SK-N-SH (cell line): ENCODE data around the gene NLGN1. TPM values are rescaled to one million over a fixed set of nuclear protein-coding genes. Genes with fewer than 3 reads are reported as not detected.
A peak's percentile ranks its signal among the peaks of the same experiment; 100 is the strongest.

Experiments used
- CTCF ChIA-PET: fragments of 300-600, 350-600 bp; formaldehyde crosslinking; extraction: SDS; loops from one replicate; lab custom pipeline; 2021; lab: Yijun Ruan, JAX
- POLR2A ChIA-PET: fragments of 350-600 bp; sonication (Branson Sonifier 250); formaldehyde crosslinking; extraction: SDS; loops from one replicate; lab custom pipeline; 2020; ENCODE audit warnings: antibody characterized with exemption, inconsistent platforms; lab: Yijun Ruan, JAX
- DNase-seq: peaks from one replicate; pipeline ENCODE4 v3.0.0; 2012
- H2AFZ ChIP-seq: fragments of 200-600 bp; sonication (generic); 2 replicates; pipeline ENCODE4 v1.8.1; 2016; ENCODE audit warnings: antibody characterized with exemption, mild to moderate bottlenecking, low read depth
- H3F3A ChIP-seq: fragments of 200-600 bp; sonication (generic); replicated peaks from 2 replicates; pipeline ENCODE3; 2016; ENCODE audit warnings: antibody characterized with exemption, mild to moderate bottlenecking; ENCODE audit not compliant: insufficient read depth
- H3K27ac ChIP-seq, 2 experiments: fragments of 200-500 bp in 1 of 2; fragments of 200-600 bp in 1 of 2; sonication (Bioruptor generic) in 1 of 2; sonication (generic), shearing (Covaris generic) in 1 of 2; 2 replicates each; pipeline versions ENCODE4 v1.5.1 to v1.6.1; 2014 to 2016; ENCODE audit warnings: low read depth in 2 of 2, inconsistent platforms in 1 of 2, low read length in 1 of 2, mild to moderate bottlenecking in 1 of 2, mixed read lengths in 1 of 2
- H3K27me3 ChIP-seq: fragments of 200-600 bp; sonication (generic), shearing (Covaris generic); 2 replicates; pipeline ENCODE4 v1.6.1; 2016; ENCODE audit warnings: mixed run types; ENCODE audit not compliant: insufficient read depth
- H3K36me3 ChIP-seq, 2 experiments: fragments of 200-500 bp in 1 of 2; fragments of 200-600 bp in 1 of 2; sonication (Bioruptor generic) in 1 of 2; sonication (generic) in 1 of 2; replicated peaks in 1 of 2; 2 replicates each; pipeline versions ENCODE3 to v1.5.1; 2014 to 2016; ENCODE audit warnings: low read length in 1 of 2, mild to moderate bottlenecking in 1 of 2; ENCODE audit not compliant: insufficient read depth in 2 of 2, control insufficient read depth in 1 of 2
- H3K4me1 ChIP-seq, 2 experiments: fragments of 200-500 bp in 1 of 2; fragments of 200-600 bp in 1 of 2; sonication (Bioruptor generic) in 1 of 2; sonication (generic), shearing (Covaris generic) in 1 of 2; 2 replicates each; pipeline versions ENCODE4 v1.5.1 to v1.6.1; 2014 to 2016; ENCODE audit warnings: low read depth in 1 of 2, low read length in 1 of 2, mixed run types in 1 of 2; ENCODE audit not compliant: insufficient read depth in 2 of 2, control insufficient read depth in 1 of 2
- H3K4me2 ChIP-seq: fragments of 200-600 bp; sonication (generic), shearing (Covaris generic); 2 replicates; pipeline ENCODE4 v1.6.1; 2017; ENCODE audit warnings: mixed run types
- H3K4me3 ChIP-seq, 2 experiments: fragments of 200-500 bp in 1 of 2; fragments of 200-600 bp in 1 of 2; sonication (Bioruptor generic) in 1 of 2; sonication (generic), shearing (Covaris generic) in 1 of 2; 2 replicates each; pipeline versions ENCODE4 v1.5.1 to v1.8.1; 2014 to 2016; ENCODE audit warnings: low read depth in 2 of 2, inconsistent platforms in 1 of 2, low read length in 1 of 2, mild to moderate bottlenecking in 1 of 2, mixed read lengths in 1 of 2, moderate library complexity in 1 of 2
- H3K79me2 ChIP-seq: fragments of 200-600 bp; sonication (generic); 2 replicates; pipeline ENCODE4 v1.8.1; 2017; ENCODE audit warnings: mild to moderate bottlenecking; ENCODE audit not compliant: insufficient read depth
- H3K9ac ChIP-seq: fragments of 200-600 bp; sonication (generic); 2 replicates; pipeline ENCODE4 v1.6.1; 2017; ENCODE audit warnings: mixed run types
- H3K9me2 ChIP-seq: fragments of 200-600 bp; sonication (generic); 2 replicates; pipeline ENCODE4 v1.6.1; 2017; ENCODE audit warnings: mixed run types
- H3K9me3 ChIP-seq: fragments of 200-600 bp; sonication (generic); 2 replicates; pipeline ENCODE4 v1.6.1; 2017; ENCODE audit warnings: mixed run types, mild to moderate bottlenecking, moderate library complexity
- H4K20me1 ChIP-seq: fragments of 200-600 bp; sonication (generic); 2 replicates; pipeline ENCODE4 v1.6.1; 2017; ENCODE audit warnings: mild to moderate bottlenecking, mixed run types; ENCODE audit not compliant: insufficient read depth
- CHD2 ChIP-seq: fragments of 150-350 bp; IDR thresholded peaks from 2 replicates; pipeline ENCODE4 v1.6.1; 2018; ENCODE audit warnings: low read length; ENCODE audit not compliant: partially characterized antibody
- ELF1 ChIP-seq: IDR thresholded peaks from 2 replicates; pipeline ENCODE4 v1.4.0; 2012
- EZH2phosphoT487 ChIP-seq: fragments of 200-600 bp; sonication (generic); IDR thresholded peaks from 2 replicates; pipeline ENCODE4 v1.6.1; 2017; ENCODE audit warnings: low read depth, mixed run types, mild to moderate bottlenecking, antibody characterized with exemption, moderate library complexity, borderline replicate concordance
- FOSL2 ChIP-seq: IDR thresholded peaks from 2 replicates; pipeline ENCODE4 v1.4.0; 2012; ENCODE audit warnings: low read depth, mild to moderate bottlenecking, moderate library complexity, borderline replicate concordance
- FOXJ3 ChIP-seq: sonication (generic); formaldehyde crosslinking; IDR thresholded peaks from 2 replicates; pipeline ENCODE4 v1.5.1; 2020; ENCODE audit warnings: mild to moderate bottlenecking, missing genetic modification reagents
- FOXM1 ChIP-seq: IDR thresholded peaks from 2 replicates; pipeline ENCODE4 v1.4.0; 2012; ENCODE audit warnings: low read depth, mild to moderate bottlenecking
- MEF2A ChIP-seq: IDR thresholded peaks from 2 replicates; pipeline ENCODE4 v1.4.0; 2012; ENCODE audit warnings: low read depth, borderline replicate concordance
- MXI1 ChIP-seq: IDR thresholded peaks from 2 replicates; pipeline ENCODE4 v1.6.1; 2012; ENCODE audit warnings: mild to moderate bottlenecking, low read depth, low read length, improper control_type of control experiment
- NFIC ChIP-seq: IDR thresholded peaks from 2 replicates; pipeline ENCODE4 v1.4.0; 2012; ENCODE audit warnings: borderline replicate concordance
- POLR2AphosphoS5 ChIP-seq: IDR thresholded peaks from 2 replicates; pipeline ENCODE4 v1.6.1; 2012; ENCODE audit warnings: low read depth, low read length
- RAD21 ChIP-seq: IDR thresholded peaks from 2 replicates; pipeline ENCODE4 v1.6.1; 2012; ENCODE audit warnings: mild to moderate bottlenecking, low read length
- RCOR1 ChIP-seq: fragments of 150-350 bp; IDR thresholded peaks from 2 replicates; pipeline ENCODE4 v1.6.1; 2017; ENCODE audit warnings: antibody characterized with exemption, low read length
- RFX5 ChIP-seq: IDR thresholded peaks from 2 replicates; pipeline ENCODE4 v1.6.1; 2012; ENCODE audit warnings: mild to moderate bottlenecking, improper control_type of control experiment, low read length
- RXRA ChIP-seq: IDR thresholded peaks from 2 replicates; pipeline ENCODE4 v1.4.0; 2012; ENCODE audit warnings: low read depth, mild to moderate bottlenecking, borderline replicate concordance
- SIN3A ChIP-seq: IDR thresholded peaks from 2 replicates; pipeline ENCODE4 v1.6.1; 2012; ENCODE audit warnings: low read depth, mild to moderate bottlenecking, low read length, moderate library complexity, borderline replicate concordance
- SMC3 ChIP-seq: IDR thresholded peaks from 2 replicates; pipeline ENCODE4 v1.6.1; 2012; ENCODE audit warnings: low read depth, low read length, improper control_type of control experiment
- TAF1 ChIP-seq: IDR thresholded peaks from 2 replicates; pipeline ENCODE4 v1.6.1; 2012; ENCODE audit warnings: low read depth, mild to moderate bottlenecking, low read length, moderate library complexity, borderline replicate concordance
- TCF12 ChIP-seq: IDR thresholded peaks from 2 replicates; pipeline ENCODE4 v1.4.0; 2012
- TEAD4 ChIP-seq: IDR thresholded peaks from 2 replicates; pipeline ENCODE4 v1.4.0; 2012; ENCODE audit warnings: mild to moderate bottlenecking, borderline replicate concordance; ENCODE audit not compliant: insufficient read depth
- YY1 ChIP-seq: IDR thresholded peaks from 2 replicates; pipeline ENCODE4 v1.4.0; 2012; ENCODE audit warnings: low read depth, mild to moderate bottlenecking
- WGBS: methylation state at CpG from one replicate; pipeline ENCODE4 v1.1.6; 2017; ENCODE audit warnings: low lambda C conversion rate; 5-methylcytosine and 5-hydroxymethylcytosine counted together
- polyA plus RNA-seq, 3 experiments: library from polyadenylated mRNA; depleted of rRNA; stranded (reverse); fragments of >200 nt; gene quantifications; 2 replicates each; pipeline ENCODE4 v1.2.3, GENCODE V29; 2012
- TF ChIP-seq, protein P1 (sequence below): fragments of 200-600 bp; sonication (generic); IDR thresholded peaks from 2 replicates; pipeline ENCODE4 v1.6.1; 2017; ENCODE audit warnings: antibody characterized with exemption, mild to moderate bottlenecking, moderate library complexity
- TF ChIP-seq, protein P2 (sequence below): IDR thresholded peaks from 2 replicates; pipeline ENCODE4 v1.4.0; 2012; ENCODE audit warnings: low read depth
- TF ChIP-seq, protein P3 (sequence below): IDR thresholded peaks from 2 replicates; pipeline ENCODE4 v1.4.0; 2012; ENCODE audit warnings: low read depth, borderline replicate concordance
- TF ChIP-seq, protein P4 (sequence below): fragments of 150-350 bp; IDR thresholded peaks from 2 replicates; pipeline ENCODE4 v1.6.1; 2017; ENCODE audit warnings: antibody characterized with exemption, low read length, low read depth, borderline replicate concordance

Gene NLGN1
- polyA plus RNA-seq, 1 of the 3 experiments (the other 2 are of a cell fraction), result 1.5 TPM

DNA sequence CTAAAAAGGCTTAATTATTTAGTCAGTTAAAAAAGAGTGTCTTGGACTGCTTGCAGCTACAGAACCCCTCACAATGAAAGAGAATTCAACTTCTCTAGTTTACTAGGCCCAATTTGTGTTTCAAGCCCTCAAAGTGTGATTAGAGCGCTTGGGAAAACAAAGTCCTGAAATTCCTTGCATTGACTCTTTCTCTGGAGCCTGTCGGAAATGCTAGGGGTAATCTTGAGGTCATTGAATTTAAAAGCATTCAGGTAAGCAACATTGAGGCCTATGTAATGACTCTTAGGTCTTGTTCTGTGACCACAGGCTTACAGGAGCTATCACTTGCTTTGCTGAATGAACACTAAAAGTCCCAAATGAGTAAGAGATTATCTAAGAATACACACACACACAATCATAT lies 186.0 kb downstream of the NLGN1 start:
- no peak for DNase-seq
- no peaks in the 10 kb centered on the region for H3K9me3 ChIP-seq
- peaks cover 0 to 5% of the 10 kb centered on the region in 2 experiments; a peak in 2 of 4 replicates for H3K4me1 ChIP-seq
- no peak overlapping the region for H3K4me2 ChIP-seq
- POLR2A ChIA-PET, result no interaction called here
- no peak overlapping the region for H3K4me3 ChIP-seq
- no peaks in the 10 kb centered on the region for H4K20me1 ChIP-seq
- no peaks in the 10 kb centered on the region for H3K9me2 ChIP-seq
- CTCF ChIA-PET, result interaction anchor here (0.9 to 1.2 kb wide), 3 partner anchors 13 to 361 kb away, joined by 3 to 4 read pairs (median 3); no protein-coding TSS in a partner anchor
- no peaks in the 10 kb centered on the region for H3K27me3 ChIP-seq
- no peaks in the 10 kb centered on the region for H3K36me3 ChIP-seq
- no peak overlapping the region for H2AFZ ChIP-seq
- WGBS, result 84% methylated on average over 2 of the region's 2 CpGs
- no peak overlapping the region for H3K9ac ChIP-seq
- H3K27ac ChIP-seq, result no peak overlapping the region
- TF ChIP-seq FOXJ3 (CRISPR knock-in tag), result no peak
- no peak for TF ChIP-seq SMC3
- TF ChIP-seq SIN3A, result no peak
- no peak for TF ChIP-seq RCOR1
- TF ChIP-seq RXRA, result no peak
- no peak for TF ChIP-seq TAF1
- TF ChIP-seq FOSL2, result no peak
- TF ChIP-seq MXI1, result no peak
- no peak for TF ChIP-seq TCF12
- no peak for TF ChIP-seq RFX5
- TF ChIP-seq, all 33 proteins: peak for 0
- peaks cover 26% of the 10 kb centered on the region for H3F3A ChIP-seq
- H3K79me2 ChIP-seq, result peaks cover 20% of the 10 kb centered on the region

DNA sequence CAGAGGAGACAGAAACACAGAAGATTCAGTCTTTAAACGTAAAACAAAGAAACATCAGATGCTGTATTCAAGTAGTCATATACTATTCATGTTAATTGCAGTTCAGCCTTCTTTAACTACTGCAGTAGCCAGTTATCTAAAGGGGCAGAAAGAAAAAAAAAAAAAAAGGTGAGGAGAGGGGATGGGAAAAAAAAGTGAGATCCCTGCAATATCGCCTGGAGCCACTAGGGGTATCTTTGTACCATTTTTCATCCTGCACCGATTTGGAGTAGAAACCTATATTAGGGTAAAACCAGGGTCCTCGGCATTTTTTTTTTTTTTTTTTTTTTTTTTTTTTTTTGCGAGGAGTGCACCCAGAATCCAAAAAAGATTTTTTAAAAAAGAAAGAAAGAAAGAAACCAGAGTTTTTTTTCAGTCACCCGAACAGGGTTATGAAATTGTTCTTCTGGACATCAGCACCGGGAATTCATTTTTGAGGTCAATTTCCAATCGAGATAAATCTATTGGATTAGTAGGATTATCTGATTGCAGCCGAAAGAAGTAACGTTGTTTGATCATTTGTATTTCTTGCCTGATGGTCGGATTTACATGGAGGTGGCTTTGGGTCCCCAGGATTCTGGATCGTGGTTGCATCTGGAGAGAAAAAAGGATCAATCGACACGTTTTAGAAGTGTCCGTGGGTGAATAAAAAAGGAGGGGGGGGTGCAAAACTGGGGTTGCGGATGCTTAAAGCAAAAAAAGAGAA lies 186.7 kb downstream of the NLGN1 start:
- Histone ChIP-seq H3K36me3 (no peaks in the 10 kb centered on the region), H3K27ac (peak overlapping the region; percentile 22 to 72; a peak in 2 of 4 replicates), H3K9me3 (no peaks in the 10 kb centered on the region), H3K9ac (peak overlapping the region; percentile 75), H3K27me3 (no peaks in the 10 kb centered on the region), H3K4me2 (peak overlapping the region; percentile 88), H3K79me2 (peaks cover 24% of the 10 kb centered on the region), H2AFZ (peak overlapping the region; percentile 93), H3K4me3 (peak overlapping the region; percentile 73 to 94), H3K4me1 (peaks cover 0 to 5% of the 10 kb centered on the region in 2 experiments; a peak in 2 of 4 replicates), H3F3A (peaks cover 26% of the 10 kb centered on the region), H4K20me1 (no peaks in the 10 kb centered on the region), H3K9me2 (no peaks in the 10 kb centered on the region)
- TF ChIP-seq YY1, result no peak
- TF ChIP-seq, protein P1, sequence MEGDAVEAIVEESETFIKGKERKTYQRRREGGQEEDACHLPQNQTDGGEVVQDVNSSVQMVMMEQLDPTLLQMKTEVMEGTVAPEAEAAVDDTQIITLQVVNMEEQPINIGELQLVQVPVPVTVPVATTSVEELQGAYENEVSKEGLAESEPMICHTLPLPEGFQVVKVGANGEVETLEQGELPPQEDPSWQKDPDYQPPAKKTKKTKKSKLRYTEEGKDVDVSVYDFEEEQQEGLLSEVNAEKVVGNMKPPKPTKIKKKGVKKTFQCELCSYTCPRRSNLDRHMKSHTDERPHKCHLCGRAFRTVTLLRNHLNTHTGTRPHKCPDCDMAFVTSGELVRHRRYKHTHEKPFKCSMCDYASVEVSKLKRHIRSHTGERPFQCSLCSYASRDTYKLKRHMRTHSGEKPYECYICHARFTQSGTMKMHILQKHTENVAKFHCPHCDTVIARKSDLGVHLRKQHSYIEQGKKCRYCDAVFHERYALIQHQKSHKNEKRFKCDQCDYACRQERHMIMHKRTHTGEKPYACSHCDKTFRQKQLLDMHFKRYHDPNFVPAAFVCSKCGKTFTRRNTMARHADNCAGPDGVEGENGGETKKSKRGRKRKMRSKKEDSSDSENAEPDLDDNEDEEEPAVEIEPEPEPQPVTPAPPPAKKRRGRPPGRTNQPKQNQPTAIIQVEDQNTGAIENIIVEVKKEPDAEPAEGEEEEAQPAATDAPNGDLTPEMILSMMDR, result peak; percentile 85
- no peak for TF ChIP-seq CHD2
- TF ChIP-seq, protein P2, sequence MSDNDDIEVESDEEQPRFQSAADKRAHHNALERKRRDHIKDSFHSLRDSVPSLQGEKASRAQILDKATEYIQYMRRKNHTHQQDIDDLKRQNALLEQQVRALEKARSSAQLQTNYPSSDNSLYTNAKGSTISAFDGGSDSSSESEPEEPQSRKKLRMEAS, result no peak
- TF ChIP-seq TEAD4, result no peak
- no peak for TF ChIP-seq POLR2AphosphoS5
- TF ChIP-seq MEF2A, result no peak
- no peak for TF ChIP-seq EZH2phosphoT487
- peak; percentile 75 for TF ChIP-seq RAD21
- peak; percentile 40 for TF ChIP-seq SMC3
- TF ChIP-seq, protein P3, sequence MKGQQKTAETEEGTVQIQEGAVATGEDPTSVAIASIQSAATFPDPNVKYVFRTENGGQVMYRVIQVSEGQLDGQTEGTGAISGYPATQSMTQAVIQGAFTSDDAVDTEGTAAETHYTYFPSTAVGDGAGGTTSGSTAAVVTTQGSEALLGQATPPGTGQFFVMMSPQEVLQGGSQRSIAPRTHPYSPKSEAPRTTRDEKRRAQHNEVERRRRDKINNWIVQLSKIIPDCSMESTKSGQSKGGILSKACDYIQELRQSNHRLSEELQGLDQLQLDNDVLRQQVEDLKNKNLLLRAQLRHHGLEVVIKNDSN, result no peak
- TF ChIP-seq NFIC, result no peak
- no peak for TF ChIP-seq SIN3A
- TF ChIP-seq, protein P4, sequence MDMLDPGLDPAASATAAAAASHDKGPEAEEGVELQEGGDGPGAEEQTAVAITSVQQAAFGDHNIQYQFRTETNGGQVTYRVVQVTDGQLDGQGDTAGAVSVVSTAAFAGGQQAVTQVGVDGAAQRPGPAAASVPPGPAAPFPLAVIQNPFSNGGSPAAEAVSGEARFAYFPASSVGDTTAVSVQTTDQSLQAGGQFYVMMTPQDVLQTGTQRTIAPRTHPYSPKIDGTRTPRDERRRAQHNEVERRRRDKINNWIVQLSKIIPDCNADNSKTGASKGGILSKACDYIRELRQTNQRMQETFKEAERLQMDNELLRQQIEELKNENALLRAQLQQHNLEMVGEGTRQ, result no peak
- TF ChIP-seq RCOR1, result peak; percentile 18; the same call in 1 of the 2 replicates
- TF ChIP-seq FOXM1, result no peak
- no peak for TF ChIP-seq ELF1
- WGBS, result 3% methylated on average over 16 of the region's 16 CpGs
- DNase-seq, result peak; percentile 57
- ChIA-PET POLR2A (no interaction called here), CTCF (interaction anchor here (0.9 to 2.1 kb wide), 8 partner anchors 10 to 413 kb away, joined by 3 to 12 read pairs (median 4); no protein-coding TSS in a partner anchor)
